GM23338 (cell line): Measurements from ENCODE around the gene GJC3. TPM values are rescaled to one million over a fixed set of nuclear protein-coding genes. Genes with fewer than 3 reads are reported as not detected.
"Not testable (repeated sequence)": the region's sequence is repeated elsewhere in the genome, so short reads cannot be mapped to it uniquely, and the experiment has no call there.

Source experiments
- ATAC-seq: fragments of 200-7000 bp; cut with Tn5 transposase; 3 replicates; pipeline ENCODE4 v1.9.1; 2020
- DNase-seq: peaks from one replicate; pipeline ENCODE4 v3.0.0-alpha.2; 2015; ENCODE audit warnings: low spot score
- H2AFZ ChIP-seq: fragments of 200-600 bp; sonication (generic); 2 replicates; pipeline ENCODE4 v1.8.0; 2016; ENCODE audit warnings: antibody characterized with exemption, mild to moderate bottlenecking, moderate library complexity
- H3F3A ChIP-seq: fragments of 200-600 bp; sonication (generic); replicated peaks from 2 replicates; pipeline ENCODE4 v1.8.0; 2017; ENCODE audit warnings: antibody characterized with exemption, mixed run types, low read depth
- H3K27ac ChIP-seq: fragments of 200-600 bp; sonication (generic); 2 replicates; pipeline ENCODE4 v1.6.1; 2016; ENCODE audit warnings: low read depth
- H3K27me3 ChIP-seq: fragments of 200-600 bp; sonication (generic); 2 replicates; pipeline ENCODE4 v1.8.0; 2016; ENCODE audit warnings: mild to moderate bottlenecking, mixed run types, moderate library complexity; ENCODE audit not compliant: insufficient read depth
- H3K36me3 ChIP-seq: fragments of 200-600 bp; sonication (generic); 2 replicates; pipeline ENCODE4 v1.8.0; 2016; ENCODE audit warnings: mild to moderate bottlenecking; ENCODE audit not compliant: insufficient read depth
- H3K4me1 ChIP-seq: fragments of 200-600 bp; sonication (generic); 2 replicates; pipeline ENCODE4 v1.8.0; 2016; ENCODE audit warnings: mild to moderate bottlenecking, moderate library complexity; ENCODE audit not compliant: insufficient read depth
- H3K4me2 ChIP-seq: fragments of 200-600 bp; sonication (generic); 2 replicates; pipeline ENCODE4 v1.7.1; 2017; ENCODE audit warnings: mixed run types
- H3K4me3 ChIP-seq: fragments of 200-600 bp; sonication (generic); 2 replicates; pipeline ENCODE4 v1.6.1; 2016; ENCODE audit warnings: mixed run types
- H3K79me2 ChIP-seq: fragments of 200-600 bp; sonication (generic); replicated peaks from 2 replicates; pipeline ENCODE4 v1.8.0; 2017; ENCODE audit warnings: mild to moderate bottlenecking; ENCODE audit not compliant: insufficient read depth
- H3K9me2 ChIP-seq: fragments of 200-600 bp; sonication (generic); 2 replicates; pipeline ENCODE4 v1.8.0; 2017; ENCODE audit not compliant: insufficient read depth
- H4K20me1 ChIP-seq: fragments of 200-600 bp; sonication (generic); replicated peaks from 2 replicates; pipeline ENCODE4 v1.8.0; 2017; ENCODE audit warnings: mild to moderate bottlenecking; ENCODE audit not compliant: insufficient read depth
- H3K27ac Mint-ChIP-seq: 2 replicates; pipeline ENCODE4 v1.8.0; 2020; ENCODE audit warnings: inconsistent platforms, mild to moderate bottlenecking, moderate library complexity, mixed read lengths
- H3K27me3 Mint-ChIP-seq: 3 replicates; pipeline ENCODE4 v1.8.0; 2022; ENCODE audit warnings: low read depth, mild to moderate bottlenecking, moderate library complexity, mixed read lengths, inconsistent platforms; ENCODE audit not compliant: insufficient read depth, poor library complexity
- H3K36me3 Mint-ChIP-seq: 3 replicates; pipeline ENCODE4 v1.8.0; 2021; ENCODE audit warnings: low read depth, mild to moderate bottlenecking, inconsistent platforms, moderate library complexity, mixed read lengths
- H3K4me1 Mint-ChIP-seq: 3 replicates; pipeline ENCODE4 v1.8.0; 2020; ENCODE audit warnings: mild to moderate bottlenecking, inconsistent platforms, mixed read lengths
- H3K4me3 Mint-ChIP-seq: 3 replicates; pipeline ENCODE4 v1.8.0; 2021; ENCODE audit warnings: moderate library complexity, mild to moderate bottlenecking, inconsistent platforms, mixed read lengths
- H3K9me3 Mint-ChIP-seq: 3 replicates; pipeline ENCODE4 v1.8.0; 2020; ENCODE audit warnings: moderate library complexity, mild to moderate bottlenecking, inconsistent platforms, mixed read lengths
- EZH2phosphoT487 ChIP-seq: fragments of 200-600 bp; sonication (generic); IDR thresholded peaks from one replicate; pipeline ENCODE4 v1.8.1; 2018; ENCODE audit warnings: antibody characterized with exemption; ENCODE audit not compliant: unreplicated experiment
- JUNB ChIP-seq: IDR thresholded peaks from one replicate; pipeline ENCODE4 v1.6.1; 2016; ENCODE audit warnings: antibody characterized with exemption; ENCODE audit not compliant: unreplicated experiment
- STAT1 ChIP-seq: IDR thresholded peaks from one replicate; pipeline ENCODE4 v1.6.1; 2016; ENCODE audit warnings: antibody characterized with exemption; ENCODE audit not compliant: unreplicated experiment
- ZNF114 ChIP-seq: fragments of 250-450 bp; sonication (Bioruptor Pico); IDR thresholded peaks from 2 replicates; pipeline ENCODE4 v1.5.0; 2020; ENCODE audit warnings: mild to moderate bottlenecking, moderate library complexity
- ZNF331 ChIP-seq: fragments of 250-450 bp; sonication (Bioruptor Pico); IDR thresholded peaks from 2 replicates; pipeline ENCODE4 v1.5.0; 2020; ENCODE audit warnings: low read depth, mild to moderate bottlenecking, moderate library complexity
- polyA plus RNA-seq: library from polyadenylated mRNA; unstranded; fragments of >200 nt; fragmentation: Nextera tagmentation; extraction: Ambion mirVana; gene quantifications from 2 replicates; pipeline ENCODE4 v1.2.1, GENCODE V29; 2016
- total RNA-seq: library from RNA; depleted of rRNA; stranded (reverse); fragments of >200 nt; shearing (Covaris generic); gene quantifications from 2 replicates; pipeline ENCODE4 v1.2.3, GENCODE V29; 2014
- TF ChIP-seq, protein P1 (sequence below): IDR thresholded peaks from 2 replicates; pipeline ENCODE4 v1.6.1; 2016; ENCODE audit warnings: antibody characterized with exemption
- TF ChIP-seq, protein P2 (sequence below): IDR thresholded peaks from one replicate; pipeline ENCODE4 v1.6.1; 2018; ENCODE audit warnings: antibody characterized with exemption; ENCODE audit not compliant: unreplicated experiment

Gene GJC3
- total and polyA plus RNA-seq, 2 experiments from 2014 or later: 0.56 to 3.1 TPM

DNA sequence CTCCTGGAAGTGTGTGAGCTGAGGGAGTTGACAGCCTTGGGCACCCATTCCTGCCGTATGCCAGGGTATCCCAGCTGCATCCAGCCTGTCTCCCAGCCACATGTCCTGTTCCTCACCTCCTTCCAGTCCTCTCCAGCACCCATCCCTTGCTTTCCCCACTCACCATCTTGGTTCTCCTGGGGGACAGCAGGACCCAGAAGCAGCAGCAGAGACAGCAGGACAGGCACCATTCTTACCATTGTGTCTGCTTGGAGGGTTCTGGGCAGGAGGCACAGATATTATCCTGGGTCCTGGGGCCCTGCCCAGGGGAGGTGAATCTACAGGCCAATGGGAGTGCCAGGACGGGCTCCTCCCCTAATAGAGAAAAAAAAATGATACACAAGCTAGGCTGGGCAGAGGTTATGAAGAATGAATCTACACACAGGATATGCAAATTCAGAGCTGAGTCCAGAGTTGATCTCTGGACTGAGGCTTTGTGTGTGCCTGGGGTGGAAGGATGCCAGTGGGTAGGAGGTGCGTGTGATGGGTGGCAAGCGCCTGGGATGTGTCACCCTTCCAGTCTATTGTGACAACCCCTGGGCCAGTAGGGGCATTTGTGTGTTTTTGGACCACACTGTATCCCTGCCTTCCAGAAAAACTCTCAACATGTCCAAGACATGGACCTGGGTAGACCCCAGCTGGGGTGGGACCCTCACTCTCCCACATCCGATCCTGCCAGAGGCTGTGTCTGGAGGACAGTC lies 46.5 kb upstream of the GJC3 start, which contains the start of gene AZGP1:
AZGP1 (minus strand) TSS at position 250 of the 740 bp plus-strand sequence; CDS start at position 239, 11 bp downstream.
- Histone ChIP-seq H3K4me2 (no peak within 1 kb of the TSS), H3K27me3 (no peaks in the 10 kb centered on the region), H3K36me3 (no peaks in the 10 kb centered on the region), H3K4me1 (peaks cover 3% of the 10 kb centered on the region; the same call in 1 of the 2 replicates), H3K9me2 (peaks cover 6% of the 10 kb centered on the region; the same call in 1 of the 2 replicates), H3K27ac (no peak within 1 kb of the TSS), H3K79me2 (no peaks in the 10 kb centered on the region), H3F3A (no peaks in the 10 kb centered on the region), H4K20me1 (no peaks in the 10 kb centered on the region), H3K4me3 (no peak within 1 kb of the TSS), H2AFZ (no peak within 1 kb of the TSS)
- no peak within 1 kb of the TSS for H3K4me3 Mint-ChIP-seq
- TF ChIP-seq, protein P1, sequence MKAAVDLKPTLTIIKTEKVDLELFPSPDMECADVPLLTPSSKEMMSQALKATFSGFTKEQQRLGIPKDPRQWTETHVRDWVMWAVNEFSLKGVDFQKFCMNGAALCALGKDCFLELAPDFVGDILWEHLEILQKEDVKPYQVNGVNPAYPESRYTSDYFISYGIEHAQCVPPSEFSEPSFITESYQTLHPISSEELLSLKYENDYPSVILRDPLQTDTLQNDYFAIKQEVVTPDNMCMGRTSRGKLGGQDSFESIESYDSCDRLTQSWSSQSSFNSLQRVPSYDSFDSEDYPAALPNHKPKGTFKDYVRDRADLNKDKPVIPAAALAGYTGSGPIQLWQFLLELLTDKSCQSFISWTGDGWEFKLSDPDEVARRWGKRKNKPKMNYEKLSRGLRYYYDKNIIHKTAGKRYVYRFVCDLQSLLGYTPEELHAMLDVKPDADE: no peak
- H3K9me3 Mint-ChIP-seq: no peaks in the 10 kb centered on the region
- DNase-seq: no peak
- peaks cover 5% of the 10 kb centered on the region for H3K27me3 Mint-ChIP-seq
- peaks cover 17% of the 10 kb centered on the region for H3K4me1 Mint-ChIP-seq
- H3K36me3 Mint-ChIP-seq: no peaks in the 10 kb centered on the region; the same call in 2 of the 3 replicates
- H3K27ac Mint-ChIP-seq: no peak within 1 kb of the TSS
- ATAC-seq: no peak

DNA sequence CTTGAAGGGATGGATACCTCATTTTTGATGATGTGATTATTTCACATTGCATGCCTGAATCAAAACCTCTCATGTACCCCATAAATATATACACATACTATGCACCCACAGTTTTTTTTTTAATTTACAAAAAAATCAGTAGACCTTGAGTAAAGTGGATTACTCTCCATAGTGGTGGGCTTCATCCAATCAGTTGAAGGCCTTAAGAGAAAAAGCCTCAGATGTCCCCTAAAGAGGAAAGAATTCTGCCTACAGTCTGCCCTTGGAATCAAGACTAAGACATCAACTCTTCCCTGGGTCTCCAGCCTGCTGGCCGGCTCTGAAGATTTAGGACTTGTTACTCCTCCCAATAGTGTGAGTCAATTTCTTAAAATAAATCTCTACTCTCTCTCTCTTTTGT lies 45.3 kb upstream of the GJC3 start:
- no peak for ATAC-seq

GRCh38 chr7:99973817-99974216 lies 44.4 kb upstream of the GJC3 start:
- not testable (repeated sequence) for H3K4me3 ChIP-seq, H3K9me2 ChIP-seq, H3K36me3 ChIP-seq, DNase-seq, H3K9me3 Mint-ChIP-seq, ATAC-seq, H3K36me3 Mint-ChIP-seq, H3K4me1 ChIP-seq, H3K27me3 ChIP-seq, H3K27ac Mint-ChIP-seq, H4K20me1 ChIP-seq, H3F3A ChIP-seq, H2AFZ ChIP-seq, H3K27ac ChIP-seq, H3K4me2 ChIP-seq, H3K4me3 Mint-ChIP-seq, H3K4me1 Mint-ChIP-seq, H3K27me3 Mint-ChIP-seq, H3K79me2 ChIP-seq

More for the DNA sequence above, 45.3 kb upstream of the GJC3 start:
- peaks cover 6% of the 10 kb centered on the region; the same call in 1 of the 2 replicates for H3K9me2 ChIP-seq
- no peak overlapping the region for H3K4me2 ChIP-seq
- no peak overlapping the region for H2AFZ ChIP-seq
- no peak overlapping the region for H3K4me3 ChIP-seq
- no peak overlapping the region for H3K27ac ChIP-seq
- Mint-ChIP-seq H3K27ac (no peak overlapping the region), H3K4me3 (no peak overlapping the region), H3K9me3 (no peaks in the 10 kb centered on the region), H3K4me1 (peaks cover 7% of the 10 kb centered on the region), H3K27me3 (peaks cover 5% of the 10 kb centered on the region), H3K36me3 (no peaks in the 10 kb centered on the region; the same call in 2 of the 3 replicates)
- H4K20me1 ChIP-seq: no peaks in the 10 kb centered on the region
- H3F3A ChIP-seq: no peaks in the 10 kb centered on the region
- no peaks in the 10 kb centered on the region for H3K36me3 ChIP-seq
- no peaks in the 10 kb centered on the region for H3K79me2 ChIP-seq
- DNase-seq: no peak
- H3K27me3 ChIP-seq: no peaks in the 10 kb centered on the region
- no peak for TF ChIP-seq ZNF331 (CRISPR knock-in tag)
- TF ChIP-seq, protein P2, sequence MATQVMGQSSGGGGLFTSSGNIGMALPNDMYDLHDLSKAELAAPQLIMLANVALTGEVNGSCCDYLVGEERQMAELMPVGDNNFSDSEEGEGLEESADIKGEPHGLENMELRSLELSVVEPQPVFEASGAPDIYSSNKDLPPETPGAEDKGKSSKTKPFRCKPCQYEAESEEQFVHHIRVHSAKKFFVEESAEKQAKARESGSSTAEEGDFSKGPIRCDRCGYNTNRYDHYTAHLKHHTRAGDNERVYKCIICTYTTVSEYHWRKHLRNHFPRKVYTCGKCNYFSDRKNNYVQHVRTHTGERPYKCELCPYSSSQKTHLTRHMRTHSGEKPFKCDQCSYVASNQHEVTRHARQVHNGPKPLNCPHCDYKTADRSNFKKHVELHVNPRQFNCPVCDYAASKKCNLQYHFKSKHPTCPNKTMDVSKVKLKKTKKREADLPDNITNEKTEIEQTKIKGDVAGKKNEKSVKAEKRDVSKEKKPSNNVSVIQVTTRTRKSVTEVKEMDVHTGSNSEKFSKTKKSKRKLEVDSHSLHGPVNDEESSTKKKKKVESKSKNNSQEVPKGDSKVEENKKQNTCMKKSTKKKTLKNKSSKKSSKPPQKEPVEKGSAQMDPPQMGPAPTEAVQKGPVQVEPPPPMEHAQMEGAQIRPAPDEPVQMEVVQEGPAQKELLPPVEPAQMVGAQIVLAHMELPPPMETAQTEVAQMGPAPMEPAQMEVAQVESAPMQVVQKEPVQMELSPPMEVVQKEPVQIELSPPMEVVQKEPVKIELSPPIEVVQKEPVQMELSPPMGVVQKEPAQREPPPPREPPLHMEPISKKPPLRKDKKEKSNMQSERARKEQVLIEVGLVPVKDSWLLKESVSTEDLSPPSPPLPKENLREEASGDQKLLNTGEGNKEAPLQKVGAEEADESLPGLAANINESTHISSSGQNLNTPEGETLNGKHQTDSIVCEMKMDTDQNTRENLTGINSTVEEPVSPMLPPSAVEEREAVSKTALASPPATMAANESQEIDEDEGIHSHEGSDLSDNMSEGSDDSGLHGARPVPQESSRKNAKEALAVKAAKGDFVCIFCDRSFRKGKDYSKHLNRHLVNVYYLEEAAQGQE: no peak
- TF ChIP-seq STAT1: no peak
- TF ChIP-seq ZNF114: no peak
- TF ChIP-seq, protein P1: no peak
- TF ChIP-seq JUNB: no peak
- no peak for TF ChIP-seq EZH2phosphoT487
- peaks cover 3% of the 10 kb centered on the region; the same call in 1 of the 2 replicates for H3K4me1 ChIP-seq
